ENCODE measurements around the gene DCST1. TPM values are rescaled to one million over a fixed set of nuclear protein-coding genes. Genes with fewer than 3 reads are reported as not detected.

Gene DCST1
- polyA plus RNA-seq, 3 donors = 0.05 TPM; not detected in 2

- Histone ChIP-seq H3K36me3 (replicated peaks in 1 of 2; ENCODE audit: control insufficient read depth in 1 of 2, insufficient read depth in 2 of 2, low read length in 2 of 2) (no peaks in the 10 kb centered on the region), H3K79me2 (ENCODE audit: insufficient read depth, low read length) (no peaks in the 10 kb centered on the region), H3K9ac (ENCODE audit: insufficient read depth, low read length, poor library complexity, severe bottlenecking) (peak overlapping the region; percentile 66), H2AFZ (ENCODE audit: insufficient read depth, low read depth, low read length, poor library complexity, severe bottlenecking) (peak overlapping the region; percentile 95), H3K4me2 (replicated peaks; ENCODE audit: extremely low read depth, low read length, poor library complexity, severe bottlenecking) (peak overlapping the region; percentile 94), H3K4me1 (ENCODE audit: control insufficient read depth in 1 of 2, insufficient read depth in 2 of 2, low read length in 2 of 2) (peaks cover 43 to 52% of the 10 kb centered on the region in 2 donors), H3K4me3 (replicated peaks in 1 of 3; ENCODE audit: low read depth in 2 of 3, low read length in 3 of 3) (peak overlapping the region; percentile 67 to 96 (median 75)), H3K9me3 (replicated peaks in 1 of 2; ENCODE audit: control insufficient read depth in 1 of 2, insufficient read depth in 1 of 2, low read length in 2 of 2) (peaks cover 0 to 16% of the 10 kb centered on the region in 2 donors), H4K20me1 (ENCODE audit: insufficient read depth, low read length) (peaks cover 36% of the 10 kb centered on the region), H3K27ac (ENCODE audit: low read depth in 1 of 2, low read length in 2 of 2) (peak overlapping the region; percentile 71 to 77), H3K27me3 (ENCODE audit: control insufficient read depth in 2 of 2, insufficient read depth in 2 of 2, low read length in 2 of 2) (peaks cover 30 to 38% of the 10 kb centered on the region in 2 donors)
- Mint-ChIP-seq H3K4me3 (peak overlapping the region; percentile 95 to 97), H3K9me3 (peaks cover 0 to 22% (median 9%) of the 10 kb centered on the region in 7 donors), H3K27me3 (ENCODE audit: low read depth in 3 of 3) (peaks cover 31 to 40% (median 39%) of the 10 kb centered on the region in 3 donors), H3K27ac (peak overlapping the region; percentile 92 to 98 (median 98)), H3K36me3 (peaks cover 9 to 10% of the 10 kb centered on the region in 2 donors), H3K4me1 (peaks cover 40% of the 10 kb centered on the region)
- DNase-seq = peak; percentile 68 to 74 (median 70)
- intact Hi-C loops (cut with micrococcal nuclease) = loop anchor here in 1 of 2 donors (5.0 to 10.0 kb wide), 3 partner anchors 33 to 531 kb away; partner anchors contain the start of genes ADAM15 and UBE2Q1
- no peak for TF ChIP-seq CTCF (IDR thresholded peaks at IDR 0.05)
- WGBS (ENCODE audit: insufficient coverage) = under 1% methylated on average over 22 of the region's 32 CpGs
Measured at GRCh38 chr1:155085504-155086127, 52.0 kb downstream of the DCST1 start.

GRCh38 chr1:155086128-155086741 is 52.6 kb downstream of the DCST1 start:
- Histone ChIP-seq H3K9ac (ENCODE audit: insufficient read depth, low read length, poor library complexity, severe bottlenecking) (no peak overlapping the region), H3K4me2 (replicated peaks; ENCODE audit: extremely low read depth, low read length, poor library complexity, severe bottlenecking) (peak overlapping the region; percentile 94)

More at GRCh38 chr1:155086128-155086741, 52.6 kb downstream of the DCST1 start:
- Histone ChIP-seq H3K27me3 (ENCODE audit: control insufficient read depth in 2 of 2, insufficient read depth in 2 of 2, low read length in 2 of 2) (peaks cover 23 to 31% of the 10 kb centered on the region in 2 donors), H3K4me1 (ENCODE audit: control insufficient read depth in 1 of 2, insufficient read depth in 2 of 2, low read length in 2 of 2) (peaks cover 37 to 46% of the 10 kb centered on the region in 2 donors), H3K36me3 (replicated peaks in 1 of 2; ENCODE audit: control insufficient read depth in 1 of 2, insufficient read depth in 2 of 2, low read length in 2 of 2) (no peaks in the 10 kb centered on the region), H3K9me3 (replicated peaks in 1 of 2; ENCODE audit: control insufficient read depth in 1 of 2, insufficient read depth in 1 of 2, low read length in 2 of 2) (peaks cover 0 to 12% of the 10 kb centered on the region in 2 donors), H4K20me1 (ENCODE audit: insufficient read depth, low read length) (peaks cover 30% of the 10 kb centered on the region), H3K79me2 (ENCODE audit: insufficient read depth, low read length) (no peaks in the 10 kb centered on the region), H2AFZ (ENCODE audit: insufficient read depth, low read depth, low read length, poor library complexity, severe bottlenecking) (peak overlapping the region; percentile 95), H3K27ac (ENCODE audit: low read depth in 1 of 2, low read length in 2 of 2) (no peak overlapping the region), H3K4me3 (replicated peaks in 1 of 3; ENCODE audit: low read depth in 2 of 3, low read length in 3 of 3) (peak overlapping the region in 1 of 3 experiments; percentile 96)
- DNase-seq = peak; percentile 48 to 70 (median 61)
- intact Hi-C loops (cut with micrococcal nuclease) = loop anchor here in 1 of 2 donors (5.0 to 10.0 kb wide), 3 partner anchors 34 to 531 kb away; partner anchors contain the start of genes ADAM15 and UBE2Q1
- whole genome bisulfite sequencing (ENCODE audit: insufficient coverage) = 14% methylated on average over 18 of the region's 24 CpGs
- Mint-ChIP-seq H3K4me3 (peak overlapping the region; percentile 21 to 53), H3K4me1 (peaks cover 39% of the 10 kb centered on the region), H3K27me3 (ENCODE audit: low read depth in 3 of 3) (peaks cover 28 to 35% (median 34%) of the 10 kb centered on the region in 3 donors), H3K36me3 (peaks cover 9 to 10% of the 10 kb centered on the region in 2 donors), H3K27ac (no peak overlapping the region), H3K9me3 (peaks cover 0 to 19% (median 5%) of the 10 kb centered on the region in 7 donors)
- peak; percentile 100 for TF ChIP-seq CTCF (IDR thresholded peaks at IDR 0.05)

Measured in CD14-positive monocyte (primary cell).